GM18526 (cell line): ENCODE measurements around the gene MYOZ1.
A peak's percentile ranks its signal among the peaks of the same experiment; 100 is the strongest.

Experiments used
- POLR2A ChIP-seq: IDR thresholded peaks from 3 replicates; pipeline ENCODE4 v1.6.1; 2011; ENCODE audit not compliant: insufficient read length; ENCODE audit errors: extremely low read depth

The MYOZ1 gene

GRCh38 chr10:73644767-73645166 is 3.5 kb upstream of the MYOZ1 start:
- no peak for TF ChIP-seq POLR2A

- TF ChIP-seq POLR2A: no peak
Observed at GRCh38 chr10:73644015-73644743, 2.9 kb upstream of the MYOZ1 start.

- no peak for TF ChIP-seq POLR2A
Observed at GRCh38 chr10:73643362-73643761, 2.1 kb upstream of the MYOZ1 start.

GRCh38 chr10:73639286-73639685 is 2.0 kb downstream of the MYOZ1 start:
- TF ChIP-seq POLR2A: no peak

GRCh38 chr10:73635781-73636180 is 5.5 kb downstream of the MYOZ1 start:
- TF ChIP-seq POLR2A: no peak

GRCh38 chr10:73634421-73634820 is 6.9 kb downstream of the MYOZ1 start:
- no peak for TF ChIP-seq POLR2A

- no peak for TF ChIP-seq POLR2A
Observed at GRCh38 chr10:73629165-73629564, 12.1 kb downstream of the MYOZ1 start.

- no peak for TF ChIP-seq POLR2A
Observed at GRCh38 chr10:73628405-73628804, 12.9 kb downstream of the MYOZ1 start.

GRCh38 chr10:73627300-73627699 is 14.0 kb downstream of the MYOZ1 start:
- TF ChIP-seq POLR2A: no peak

GRCh38 chr10:73625884-73626752 is 15.2 kb downstream of the MYOZ1 start:
- TF ChIP-seq POLR2A: peak; percentile 89

- TF ChIP-seq POLR2A: no peak
Observed at GRCh38 chr10:73625004-73625883, 16.0 kb downstream of the MYOZ1 start.

GRCh38 chr10:73623056-73623455 is 18.2 kb downstream of the MYOZ1 start:
- TF ChIP-seq POLR2A: no peak

- TF ChIP-seq POLR2A: no peak
Observed at GRCh38 chr10:73614720-73615119, 26.6 kb downstream of the MYOZ1 start.

GRCh38 chr10:73609116-73609515 is 32.2 kb downstream of the MYOZ1 start:
- TF ChIP-seq POLR2A: no peak

GRCh38 chr10:73601486-73601921 is 39.8 kb downstream of the MYOZ1 start:
- TF ChIP-seq POLR2A: no peak
